ENCODE data around the gene MAP7.
A peak's percentile ranks its signal among the peaks of the same experiment; 100 is the strongest.

The MAP7 gene

GRCh38 chr6:136350914-136351313, 199.3 kb downstream of the MAP7 start:
- DNase-seq, result no peak
- in situ Hi-C loops (cut with HindIII; ENCODE audit: low pct_ligation_motif_present, low sequenced_read_pairs), result no loop called here
- Histone ChIP-seq H3K4me3 (ENCODE audit: low read depth, low read length) (no peak overlapping the region), H3K36me3 (replicated peaks) (no peaks in the 10 kb centered on the region), H3K27me3 (replicated peaks) (no peaks in the 10 kb centered on the region), H3K27ac (no peak overlapping the region)
- TF ChIP-seq, protein P1, sequence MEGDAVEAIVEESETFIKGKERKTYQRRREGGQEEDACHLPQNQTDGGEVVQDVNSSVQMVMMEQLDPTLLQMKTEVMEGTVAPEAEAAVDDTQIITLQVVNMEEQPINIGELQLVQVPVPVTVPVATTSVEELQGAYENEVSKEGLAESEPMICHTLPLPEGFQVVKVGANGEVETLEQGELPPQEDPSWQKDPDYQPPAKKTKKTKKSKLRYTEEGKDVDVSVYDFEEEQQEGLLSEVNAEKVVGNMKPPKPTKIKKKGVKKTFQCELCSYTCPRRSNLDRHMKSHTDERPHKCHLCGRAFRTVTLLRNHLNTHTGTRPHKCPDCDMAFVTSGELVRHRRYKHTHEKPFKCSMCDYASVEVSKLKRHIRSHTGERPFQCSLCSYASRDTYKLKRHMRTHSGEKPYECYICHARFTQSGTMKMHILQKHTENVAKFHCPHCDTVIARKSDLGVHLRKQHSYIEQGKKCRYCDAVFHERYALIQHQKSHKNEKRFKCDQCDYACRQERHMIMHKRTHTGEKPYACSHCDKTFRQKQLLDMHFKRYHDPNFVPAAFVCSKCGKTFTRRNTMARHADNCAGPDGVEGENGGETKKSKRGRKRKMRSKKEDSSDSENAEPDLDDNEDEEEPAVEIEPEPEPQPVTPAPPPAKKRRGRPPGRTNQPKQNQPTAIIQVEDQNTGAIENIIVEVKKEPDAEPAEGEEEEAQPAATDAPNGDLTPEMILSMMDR (IDR thresholded peaks at IDR 0.05; ENCODE audit: low read depth, low read length, missing control alignments), result no peak

DNA sequence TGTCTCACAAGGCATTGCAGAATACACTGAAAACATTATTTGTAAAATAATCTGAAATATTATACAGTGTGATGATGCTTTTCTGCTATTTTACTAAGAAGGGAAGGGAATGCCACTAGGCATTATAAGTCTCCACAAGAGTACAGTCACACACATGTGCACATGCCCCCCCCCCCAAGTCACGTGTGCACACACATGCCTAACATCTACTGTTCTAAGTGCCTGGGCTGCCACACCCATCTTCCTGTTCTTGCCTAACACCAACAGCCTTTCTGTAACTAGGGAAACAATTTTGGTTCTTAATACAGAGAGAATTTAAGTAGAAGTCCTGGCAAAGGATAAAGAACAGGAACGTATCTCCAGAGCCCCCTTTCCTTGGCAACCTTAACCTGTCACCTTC, 202.4 kb downstream of the MAP7 start:
- in situ Hi-C loops (cut with HindIII; ENCODE audit: low pct_ligation_motif_present, low sequenced_read_pairs), result no loop called here
- no peak for DNase-seq
- Histone ChIP-seq H3K27me3 (replicated peaks) (no peaks in the 10 kb centered on the region), H3K36me3 (replicated peaks) (no peaks in the 10 kb centered on the region), H3K27ac (no peak overlapping the region), H3K4me3 (ENCODE audit: low read depth, low read length) (no peak overlapping the region)
- TF ChIP-seq, protein P1 (IDR thresholded peaks at IDR 0.05; ENCODE audit: low read depth, low read length, missing control alignments), result no peak

- Histone ChIP-seq H3K27ac (no peak overlapping the region), H3K27me3 (replicated peaks) (no peaks in the 10 kb centered on the region), H3K4me3 (ENCODE audit: low read depth, low read length) (no peak overlapping the region), H3K36me3 (replicated peaks) (no peaks in the 10 kb centered on the region)
- in situ Hi-C loops (cut with HindIII; ENCODE audit: low pct_ligation_motif_present, low sequenced_read_pairs), result no loop called here
- no peak for DNase-seq
- TF ChIP-seq, protein P1 (IDR thresholded peaks at IDR 0.05; ENCODE audit: low read depth, low read length, missing control alignments), result no peak
These were observed 205.1 kb downstream of the MAP7 start for GRCh38 chr6:136345145-136345544.

DNA sequence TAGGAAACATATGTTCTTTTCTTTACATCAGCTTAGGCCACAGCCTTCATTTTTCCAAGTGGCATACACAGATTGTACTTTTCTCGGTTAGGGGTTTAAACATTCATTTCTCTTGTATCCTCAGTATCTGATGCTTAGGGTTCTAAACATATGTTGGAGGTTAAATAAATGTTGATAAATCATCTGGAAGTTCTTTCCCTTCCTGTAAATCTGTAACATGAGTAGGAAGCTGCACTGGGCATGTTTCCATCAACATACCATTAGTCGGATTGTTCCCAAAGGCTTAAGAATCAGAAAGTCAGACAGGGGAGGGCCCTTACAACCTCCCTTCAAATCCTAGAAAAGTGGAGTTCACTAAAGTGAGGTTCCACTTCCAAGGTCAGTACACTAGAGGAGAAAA, 205.8 kb downstream of the MAP7 start:
- no peaks in the 10 kb centered on the region for H3K36me3 ChIP-seq (replicated peaks)
- H3K27me3 ChIP-seq (replicated peaks), result no peaks in the 10 kb centered on the region
- H3K27ac ChIP-seq, result no peak overlapping the region
- H3K4me3 ChIP-seq (ENCODE audit: low read depth, low read length), result no peak overlapping the region
- TF ChIP-seq, protein P1 (IDR thresholded peaks at IDR 0.05; ENCODE audit: low read depth, low read length, missing control alignments), result no peak
- peak; percentile 59 for DNase-seq
- in situ Hi-C loops (cut with HindIII; ENCODE audit: low pct_ligation_motif_present, low sequenced_read_pairs), result no loop called here

GRCh38 chr6:136343700-136344099, 206.5 kb downstream of the MAP7 start:
- Histone ChIP-seq H3K27ac (no peak overlapping the region), H3K27me3 (replicated peaks) (no peaks in the 10 kb centered on the region), H3K36me3 (replicated peaks) (no peaks in the 10 kb centered on the region), H3K4me3 (ENCODE audit: low read depth, low read length) (no peak overlapping the region)
- DNase-seq, result no peak
- TF ChIP-seq, protein P1 (IDR thresholded peaks at IDR 0.05; ENCODE audit: low read depth, low read length, missing control alignments), result no peak
- in situ Hi-C loops (cut with HindIII; ENCODE audit: low pct_ligation_motif_present, low sequenced_read_pairs), result no loop called here

- no peak for DNase-seq
- H3K4me3 ChIP-seq (ENCODE audit: low read depth, low read length), result no peak overlapping the region
- TF ChIP-seq, protein P1 (IDR thresholded peaks at IDR 0.05; ENCODE audit: low read depth, low read length, missing control alignments), result no peak
- in situ Hi-C loops (cut with HindIII; ENCODE audit: low pct_ligation_motif_present, low sequenced_read_pairs), result no loop called here
- no peaks in the 10 kb centered on the region for H3K27me3 ChIP-seq (replicated peaks)
- H3K27ac ChIP-seq, result no peak overlapping the region
- no peaks in the 10 kb centered on the region for H3K36me3 ChIP-seq (replicated peaks)
These were observed 206.9 kb downstream of the MAP7 start for GRCh38 chr6:136343275-136343674.

All from brain microvascular endothelial cell (primary cell).